K562 (cell line): ENCODE results near the gene ST6GALNAC2. TPM values are rescaled to one million over a fixed set of nuclear protein-coding genes. Genes with fewer than 3 reads are reported as not detected.

Experiments
- CREM ChIP-seq: IDR thresholded peaks from 2 replicates; pipeline ENCODE4 v1.6.1; 2014; ENCODE audit warnings: antibody characterized with exemption, low read depth
- ERF ChIP-seq: fragments of 450-650 bp; formaldehyde crosslinking; IDR thresholded peaks from 2 replicates; pipeline ENCODE4 v1.4.0; 2020; ENCODE audit warnings: mild to moderate bottlenecking, mixed read lengths
- SUPT5H ChIP-seq: fragments of 450-650 bp; IDR thresholded peaks from 2 replicates; pipeline ENCODE4 v1.6.1; 2016
- TEAD2 ChIP-seq: fragments of 450-650 bp; IDR thresholded peaks from 2 replicates; pipeline ENCODE4 v1.6.1; 2016; ENCODE audit warnings: missing genetic modification characterization, control low read depth, missing compliant biosample characterization
- ZNF143 ChIP-seq: sonication (generic); formaldehyde crosslinking; IDR thresholded peaks from 2 replicates; pipeline ENCODE4 v1.9.0; 2022; ENCODE audit warnings: mild to moderate bottlenecking, missing genetic modification reagents
- ZNF609 ChIP-seq: sonication (generic); formaldehyde crosslinking; IDR thresholded peaks from 2 replicates; pipeline ENCODE4 v1.8.1; 2023; ENCODE audit warnings: missing genetic modification reagents, mild to moderate bottlenecking, borderline replicate concordance
- polyA plus RNA-seq, 8 experiments: library from polyadenylated mRNA; depleted of rRNA in 4 of 8; stranded (reverse) in 5 of 8; unstranded in 3 of 8; fragments of >200 nt; fragmentation: Nextera tagmentation in 2 of 8; fragmentation: Illumina TruSeq in 1 of 8; extraction: Ambion mirVana in 2 of 8; extraction: Trizol in 1 of 8; gene quantifications; 2 replicates each; pipeline versions ENCODE4 v1.2.1 to v1.2.3, GENCODE V29; 2011 to 2014; ENCODE audit warnings: inconsistent platforms in 1 of 8, missing spikeins in 1 of 8
- total RNA-seq, 7 experiments: library from RNA; depleted of rRNA in 6 of 7; stranded (reverse); fragments of >200 nt in 6 of 7; fragmentation: Illumina TruSeq in 2 of 7; extraction: Trizol in 2 of 7; gene quantifications; 2 replicates each; pipeline versions ENCODE4 v1.2.1 to v1.2.3, GENCODE V29; 2011 to 2021; ENCODE audit warnings: low replicate concordance in 1 of 7
- TF ChIP-seq, protein P1 (sequence below): fragments of 200-800 bp; sonication (Bioruptor generic); IDR thresholded peaks from 2 replicates; pipeline ENCODE4 v1.6.1; 2017; ENCODE audit warnings: missing genetic modification characterization, missing compliant biosample characterization
- TF ChIP-seq, protein P2 (sequence below): fragments of 450-650 bp; IDR thresholded peaks from 2 replicates; pipeline ENCODE4 v1.6.1; 2017; ENCODE audit warnings: antibody characterized with exemption, mild to moderate bottlenecking
- TF ChIP-seq, protein P3 (sequence below): IDR thresholded peaks from 3 replicates; pipeline ENCODE4 v1.6.1; 2011; ENCODE audit warnings: borderline replicate concordance, mild to moderate bottlenecking, moderate library complexity; ENCODE audit not compliant: insufficient read length; ENCODE audit errors: extremely low read depth
- TF ChIP-seq, protein P4 (sequence below): IDR thresholded peaks from 3 replicates; pipeline ENCODE4 v1.6.1; 2011; ENCODE audit warnings: borderline replicate concordance, mild to moderate bottlenecking; ENCODE audit not compliant: insufficient read length, insufficient read depth

The ST6GALNAC2 gene
- total and polyA plus RNA-seq, 9 of the 15 experiments (the other 6 are each of a cell fraction or from before 2014, with no cell fraction given), result 0.18 TPM; not detected in 8

GRCh38 chr17:76529224-76530094, 56.2 kb downstream of the ST6GALNAC2 start (continued):
- TF ChIP-seq ZNF609 (CRISPR knock-in tag), result no peak
- 0 out of 2 replicates have a peak, but pooled peaks have one; percentile 20 for TF ChIP-seq ERF
- TF ChIP-seq, protein P1, sequence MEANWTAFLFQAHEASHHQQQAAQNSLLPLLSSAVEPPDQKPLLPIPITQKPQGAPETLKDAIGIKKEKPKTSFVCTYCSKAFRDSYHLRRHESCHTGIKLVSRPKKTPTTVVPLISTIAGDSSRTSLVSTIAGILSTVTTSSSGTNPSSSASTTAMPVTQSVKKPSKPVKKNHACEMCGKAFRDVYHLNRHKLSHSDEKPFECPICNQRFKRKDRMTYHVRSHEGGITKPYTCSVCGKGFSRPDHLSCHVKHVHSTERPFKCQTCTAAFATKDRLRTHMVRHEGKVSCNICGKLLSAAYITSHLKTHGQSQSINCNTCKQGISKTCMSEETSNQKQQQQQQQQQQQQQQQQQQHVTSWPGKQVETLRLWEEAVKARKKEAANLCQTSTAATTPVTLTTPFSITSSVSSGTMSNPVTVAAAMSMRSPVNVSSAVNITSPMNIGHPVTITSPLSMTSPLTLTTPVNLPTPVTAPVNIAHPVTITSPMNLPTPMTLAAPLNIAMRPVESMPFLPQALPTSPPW, result peak; percentile 33; the same call in 1 of the 2 replicates
- TF ChIP-seq, protein P2, sequence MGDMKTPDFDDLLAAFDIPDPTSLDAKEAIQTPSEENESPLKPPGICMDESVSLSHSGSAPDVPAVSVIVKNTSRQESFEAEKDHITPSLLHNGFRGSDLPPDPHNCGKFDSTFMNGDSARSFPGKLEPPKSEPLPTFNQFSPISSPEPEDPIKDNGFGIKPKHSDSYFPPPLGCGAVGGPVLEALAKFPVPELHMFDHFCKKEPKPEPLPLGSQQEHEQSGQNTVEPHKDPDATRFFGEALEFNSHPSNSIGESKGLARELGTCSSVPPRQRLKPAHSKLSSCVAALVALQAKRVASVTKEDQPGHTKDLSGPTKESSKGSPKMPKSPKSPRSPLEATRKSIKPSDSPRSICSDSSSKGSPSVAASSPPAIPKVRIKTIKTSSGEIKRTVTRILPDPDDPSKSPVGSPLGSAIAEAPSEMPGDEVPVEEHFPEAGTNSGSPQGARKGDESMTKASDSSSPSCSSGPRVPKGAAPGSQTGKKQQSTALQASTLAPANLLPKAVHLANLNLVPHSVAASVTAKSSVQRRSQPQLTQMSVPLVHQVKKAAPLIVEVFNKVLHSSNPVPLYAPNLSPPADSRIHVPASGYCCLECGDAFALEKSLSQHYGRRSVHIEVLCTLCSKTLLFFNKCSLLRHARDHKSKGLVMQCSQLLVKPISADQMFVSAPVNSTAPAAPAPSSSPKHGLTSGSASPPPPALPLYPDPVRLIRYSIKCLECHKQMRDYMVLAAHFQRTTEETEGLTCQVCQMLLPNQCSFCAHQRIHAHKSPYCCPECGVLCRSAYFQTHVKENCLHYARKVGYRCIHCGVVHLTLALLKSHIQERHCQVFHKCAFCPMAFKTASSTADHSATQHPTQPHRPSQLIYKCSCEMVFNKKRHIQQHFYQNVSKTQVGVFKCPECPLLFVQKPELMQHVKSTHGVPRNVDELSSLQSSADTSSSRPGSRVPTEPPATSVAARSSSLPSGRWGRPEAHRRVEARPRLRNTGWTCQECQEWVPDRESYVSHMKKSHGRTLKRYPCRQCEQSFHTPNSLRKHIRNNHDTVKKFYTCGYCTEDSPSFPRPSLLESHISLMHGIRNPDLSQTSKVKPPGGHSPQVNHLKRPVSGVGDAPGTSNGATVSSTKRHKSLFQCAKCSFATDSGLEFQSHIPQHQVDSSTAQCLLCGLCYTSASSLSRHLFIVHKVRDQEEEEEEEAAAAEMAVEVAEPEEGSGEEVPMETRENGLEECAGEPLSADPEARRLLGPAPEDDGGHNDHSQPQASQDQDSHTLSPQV, result peak; percentile 82
- TF ChIP-seq SUPT5H, result no peak
- TF ChIP-seq CREM, result 0 out of 2 replicates have a peak, but pooled peaks have one; percentile 20
- TF ChIP-seq, protein P3, sequence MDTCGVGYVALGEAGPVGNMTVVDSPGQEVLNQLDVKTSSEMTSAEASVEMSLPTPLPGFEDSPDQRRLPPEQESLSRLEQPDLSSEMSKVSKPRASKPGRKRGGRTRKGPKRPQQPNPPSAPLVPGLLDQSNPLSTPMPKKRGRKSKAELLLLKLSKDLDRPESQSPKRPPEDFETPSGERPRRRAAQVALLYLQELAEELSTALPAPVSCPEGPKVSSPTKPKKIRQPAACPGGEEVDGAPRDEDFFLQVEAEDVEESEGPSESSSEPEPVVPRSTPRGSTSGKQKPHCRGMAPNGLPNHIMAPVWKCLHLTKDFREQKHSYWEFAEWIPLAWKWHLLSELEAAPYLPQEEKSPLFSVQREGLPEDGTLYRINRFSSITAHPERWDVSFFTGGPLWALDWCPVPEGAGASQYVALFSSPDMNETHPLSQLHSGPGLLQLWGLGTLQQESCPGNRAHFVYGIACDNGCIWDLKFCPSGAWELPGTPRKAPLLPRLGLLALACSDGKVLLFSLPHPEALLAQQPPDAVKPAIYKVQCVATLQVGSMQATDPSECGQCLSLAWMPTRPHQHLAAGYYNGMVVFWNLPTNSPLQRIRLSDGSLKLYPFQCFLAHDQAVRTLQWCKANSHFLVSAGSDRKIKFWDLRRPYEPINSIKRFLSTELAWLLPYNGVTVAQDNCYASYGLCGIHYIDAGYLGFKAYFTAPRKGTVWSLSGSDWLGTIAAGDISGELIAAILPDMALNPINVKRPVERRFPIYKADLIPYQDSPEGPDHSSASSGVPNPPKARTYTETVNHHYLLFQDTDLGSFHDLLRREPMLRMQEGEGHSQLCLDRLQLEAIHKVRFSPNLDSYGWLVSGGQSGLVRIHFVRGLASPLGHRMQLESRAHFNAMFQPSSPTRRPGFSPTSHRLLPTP, result no peak
- TF ChIP-seq ZNF143 (CRISPR knock-in tag), result no peak
- TF ChIP-seq, protein P4, sequence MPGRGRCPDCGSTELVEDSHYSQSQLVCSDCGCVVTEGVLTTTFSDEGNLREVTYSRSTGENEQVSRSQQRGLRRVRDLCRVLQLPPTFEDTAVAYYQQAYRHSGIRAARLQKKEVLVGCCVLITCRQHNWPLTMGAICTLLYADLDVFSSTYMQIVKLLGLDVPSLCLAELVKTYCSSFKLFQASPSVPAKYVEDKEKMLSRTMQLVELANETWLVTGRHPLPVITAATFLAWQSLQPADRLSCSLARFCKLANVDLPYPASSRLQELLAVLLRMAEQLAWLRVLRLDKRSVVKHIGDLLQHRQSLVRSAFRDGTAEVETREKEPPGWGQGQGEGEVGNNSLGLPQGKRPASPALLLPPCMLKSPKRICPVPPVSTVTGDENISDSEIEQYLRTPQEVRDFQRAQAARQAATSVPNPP, result no peak
- peak; percentile 23; the same call in 1 of the 2 replicates for TF ChIP-seq TEAD2 (tag)
